ENCODE measurements around the gene GDPD3.
A peak's percentile ranks its signal among the peaks of the same experiment; 100 is the strongest.

Gene GDPD3

DNA sequence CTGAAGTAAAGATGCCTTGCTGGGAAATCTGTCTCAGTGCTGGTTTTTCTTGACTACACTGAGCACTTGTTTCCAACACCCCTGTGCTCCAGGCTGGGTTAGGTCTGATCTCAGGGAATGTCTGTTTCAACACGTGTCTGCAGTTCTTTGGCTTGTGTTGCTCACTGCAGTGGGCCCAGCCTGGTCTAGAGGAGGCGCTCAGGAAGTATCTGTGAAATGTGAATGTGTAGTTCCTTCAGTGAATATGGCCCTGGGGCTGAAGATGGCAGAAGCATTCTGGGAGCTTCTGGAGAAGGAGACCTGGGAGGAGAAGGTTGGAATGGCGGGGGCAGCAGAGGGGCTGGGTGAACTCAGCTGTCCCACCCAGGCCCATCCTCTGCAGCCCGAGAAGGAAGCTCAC is 9.2 kb downstream of the GDPD3 start:
- Histone ChIP-seq H3K9ac (no peak overlapping the region), H3K4me2 (ENCODE audit: low read length) (no peak overlapping the region), H2AFZ (no peak overlapping the region), H3K4me1 (no peaks in the 10 kb centered on the region), H3K36me3 (ENCODE audit: control insufficient read depth, insufficient read depth, low read length) (no peaks in the 10 kb centered on the region), H3K27ac (no peak overlapping the region), H3K4me3 (ENCODE audit: low read depth, low read length) (no peak overlapping the region), H3K79me2 (no peaks in the 10 kb centered on the region), H3K27me3 (ENCODE audit: control insufficient read depth, insufficient read depth, low read length) (no peaks in the 10 kb centered on the region), H3K9me3 (ENCODE audit: control insufficient read depth, low read length) (no peaks in the 10 kb centered on the region)
- TF ChIP-seq, protein P1, sequence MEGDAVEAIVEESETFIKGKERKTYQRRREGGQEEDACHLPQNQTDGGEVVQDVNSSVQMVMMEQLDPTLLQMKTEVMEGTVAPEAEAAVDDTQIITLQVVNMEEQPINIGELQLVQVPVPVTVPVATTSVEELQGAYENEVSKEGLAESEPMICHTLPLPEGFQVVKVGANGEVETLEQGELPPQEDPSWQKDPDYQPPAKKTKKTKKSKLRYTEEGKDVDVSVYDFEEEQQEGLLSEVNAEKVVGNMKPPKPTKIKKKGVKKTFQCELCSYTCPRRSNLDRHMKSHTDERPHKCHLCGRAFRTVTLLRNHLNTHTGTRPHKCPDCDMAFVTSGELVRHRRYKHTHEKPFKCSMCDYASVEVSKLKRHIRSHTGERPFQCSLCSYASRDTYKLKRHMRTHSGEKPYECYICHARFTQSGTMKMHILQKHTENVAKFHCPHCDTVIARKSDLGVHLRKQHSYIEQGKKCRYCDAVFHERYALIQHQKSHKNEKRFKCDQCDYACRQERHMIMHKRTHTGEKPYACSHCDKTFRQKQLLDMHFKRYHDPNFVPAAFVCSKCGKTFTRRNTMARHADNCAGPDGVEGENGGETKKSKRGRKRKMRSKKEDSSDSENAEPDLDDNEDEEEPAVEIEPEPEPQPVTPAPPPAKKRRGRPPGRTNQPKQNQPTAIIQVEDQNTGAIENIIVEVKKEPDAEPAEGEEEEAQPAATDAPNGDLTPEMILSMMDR (IDR thresholded peaks at IDR 0.05): no peak

DNA sequence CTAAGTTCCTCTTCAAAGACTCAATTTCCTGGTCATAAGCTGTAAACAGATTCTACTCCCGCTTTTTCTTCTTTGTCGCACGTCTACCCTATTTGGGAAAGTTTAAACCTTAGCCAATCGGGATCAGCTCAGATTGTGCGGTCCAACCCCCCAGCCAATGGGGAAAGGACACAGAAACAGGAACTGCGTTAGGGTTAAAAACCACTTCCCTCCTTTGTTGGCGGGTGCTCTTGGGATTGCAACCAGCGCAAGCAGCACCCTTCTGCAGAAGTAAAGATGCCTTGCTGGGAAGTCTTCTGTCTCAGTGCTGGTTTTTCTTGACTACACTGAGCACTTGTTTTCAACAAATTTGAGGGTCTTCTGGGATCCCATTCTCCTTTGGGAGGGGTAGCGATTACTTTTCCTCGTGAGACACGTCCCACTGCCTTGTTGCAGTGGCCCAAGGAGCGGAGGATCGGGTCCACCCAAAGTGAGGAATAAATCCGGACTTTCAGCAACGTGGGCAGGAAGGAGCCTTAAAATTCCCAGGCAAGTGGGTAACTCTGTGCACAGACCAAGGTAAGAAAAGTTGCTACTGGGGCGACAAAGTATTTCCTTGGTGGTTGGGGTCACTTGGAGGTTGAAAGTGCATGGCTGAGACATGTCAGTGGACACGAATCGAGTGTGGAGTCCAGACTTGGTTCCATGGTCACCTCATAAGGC is 16.3 kb downstream of the GDPD3 start:
- TF ChIP-seq, protein P1 (IDR thresholded peaks at IDR 0.05): no peak
- Histone ChIP-seq H3K9ac (no peak overlapping the region), H3K27me3 (ENCODE audit: control insufficient read depth, insufficient read depth, low read length) (no peaks in the 10 kb centered on the region), H3K36me3 (ENCODE audit: control insufficient read depth, insufficient read depth, low read length) (no peaks in the 10 kb centered on the region), H3K4me1 (peaks cover 11% of the 10 kb centered on the region), H3K9me3 (ENCODE audit: control insufficient read depth, low read length) (no peaks in the 10 kb centered on the region), H3K79me2 (peaks cover 4% of the 10 kb centered on the region), H2AFZ (peak overlapping the region; percentile 93), H3K27ac (peak overlapping the region; percentile 80), H3K4me2 (ENCODE audit: low read length) (peak overlapping the region; percentile 80), H3K4me3 (ENCODE audit: low read depth, low read length) (peak overlapping the region; percentile 61)

DNA sequence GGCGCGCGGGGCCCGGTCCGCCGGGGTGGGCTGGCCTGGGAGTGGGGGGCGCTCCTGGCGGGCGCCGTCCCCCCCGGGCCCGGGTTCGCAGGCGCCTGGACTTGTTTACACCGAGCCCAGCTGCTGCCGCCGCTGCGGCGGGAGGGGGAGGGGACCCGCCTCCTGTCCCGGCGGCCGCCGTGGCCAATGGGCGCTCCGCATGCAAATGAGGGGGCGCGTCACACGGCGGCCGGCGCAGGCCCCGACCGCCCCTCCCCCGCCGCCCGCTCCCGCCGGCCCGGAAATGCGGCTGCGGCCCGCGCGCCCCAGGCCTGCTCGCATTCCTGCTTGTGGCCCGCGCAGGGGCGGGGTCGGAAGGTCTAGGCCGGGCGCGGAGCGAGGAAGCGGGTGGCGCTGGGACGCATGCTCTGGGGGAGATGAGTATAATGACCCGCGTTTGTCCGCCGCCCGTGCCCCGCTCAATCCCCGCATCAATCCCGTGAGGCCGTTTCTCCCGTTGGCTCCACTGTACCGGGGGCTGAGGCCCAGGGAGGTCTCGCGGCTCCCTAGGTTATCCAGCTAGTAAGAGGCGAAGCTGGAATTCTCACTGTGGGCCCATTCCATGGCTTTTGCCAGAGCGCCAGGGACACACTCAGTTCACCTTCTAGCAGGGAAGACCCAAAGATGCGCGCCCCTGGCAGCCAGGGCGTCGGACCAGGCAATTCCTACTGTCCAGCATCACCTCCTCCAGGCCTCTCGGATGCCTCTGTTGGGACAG is 17.1 kb downstream of the GDPD3 start, which contains the start of gene YPEL3:
Gene YPEL3 (minus strand): TSS at position 109 of the 757 bp plus-strand sequence. CDS start 731 bp downstream, outside the sequence.
- TF ChIP-seq, protein P1 (IDR thresholded peaks at IDR 0.05): no peak
- Histone ChIP-seq H3K4me3 (ENCODE audit: low read depth, low read length) (peak within 1 kb of the TSS; percentile 81), H3K9ac (peak within 1 kb of the TSS; percentile 49), H3K4me2 (ENCODE audit: low read length) (peak within 1 kb of the TSS; percentile 98), H3K27ac (peak within 1 kb of the TSS; percentile 80), H3K27me3 (ENCODE audit: control insufficient read depth, insufficient read depth, low read length) (no peaks in the 10 kb centered on the region), H3K9me3 (ENCODE audit: control insufficient read depth, low read length) (no peaks in the 10 kb centered on the region), H2AFZ (peak within 1 kb of the TSS; percentile 93), H3K79me2 (peaks cover 4% of the 10 kb centered on the region), H3K36me3 (ENCODE audit: control insufficient read depth, insufficient read depth, low read length) (no peaks in the 10 kb centered on the region), H3K4me1 (peaks cover 13% of the 10 kb centered on the region)

DNA sequence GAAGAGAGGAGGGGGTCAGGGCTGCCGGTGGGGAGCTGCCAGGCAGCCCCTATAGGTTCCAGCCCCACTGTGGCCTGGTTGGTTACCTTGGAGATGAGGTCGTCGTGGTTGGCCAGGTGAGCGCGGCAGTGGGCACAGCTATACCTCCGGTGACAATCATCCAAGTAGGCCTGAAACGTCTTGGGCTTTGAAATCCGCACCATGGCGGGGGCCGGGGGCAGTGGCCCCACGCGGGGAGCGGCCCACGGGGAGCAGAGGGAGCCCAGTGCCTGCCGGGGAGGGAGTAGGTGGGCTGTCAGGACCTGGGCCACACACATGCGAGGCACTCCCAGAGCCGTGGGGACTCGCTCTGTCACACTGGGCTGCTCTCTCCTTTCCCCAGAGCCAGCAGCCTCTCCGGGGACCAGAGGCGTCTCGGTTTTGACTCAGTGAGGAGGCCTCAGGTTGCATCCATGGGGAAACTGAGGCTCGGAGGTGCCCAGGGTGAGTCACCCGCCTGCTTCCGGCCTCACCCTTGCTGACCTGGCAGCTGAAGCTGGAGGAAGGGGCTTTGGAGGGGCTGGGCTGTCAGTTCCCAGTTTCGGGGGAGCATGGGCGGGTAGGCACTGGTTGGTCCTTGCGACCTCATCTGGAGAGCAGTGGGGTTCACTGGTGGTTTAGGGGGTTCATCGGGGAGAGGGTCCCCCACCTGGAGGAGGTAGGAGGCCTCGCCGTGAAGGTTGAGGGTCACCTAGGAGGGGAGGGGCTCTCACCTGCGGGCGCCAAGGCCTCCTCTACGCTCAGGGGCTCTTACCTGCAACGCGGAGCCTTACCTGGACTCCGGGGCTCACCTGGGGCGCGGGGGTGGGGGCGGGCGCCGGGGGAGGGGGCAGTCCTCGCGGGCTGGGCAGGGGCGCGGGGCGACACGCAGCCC is 17.9 kb downstream of the GDPD3 start:
- Histone ChIP-seq H3K4me1 (peaks cover 17% of the 10 kb centered on the region), H3K79me2 (peaks cover 4% of the 10 kb centered on the region), H3K27me3 (ENCODE audit: control insufficient read depth, insufficient read depth, low read length) (no peaks in the 10 kb centered on the region), H2AFZ (peak overlapping the region; percentile 64), H3K4me3 (ENCODE audit: low read depth, low read length) (peak overlapping the region; percentile 81), H3K27ac (peak overlapping the region; percentile 57), H3K36me3 (ENCODE audit: control insufficient read depth, insufficient read depth, low read length) (no peaks in the 10 kb centered on the region), H3K4me2 (ENCODE audit: low read length) (peak overlapping the region; percentile 98), H3K9ac (peak overlapping the region; percentile 49), H3K9me3 (ENCODE audit: control insufficient read depth, low read length) (no peaks in the 10 kb centered on the region)
- TF ChIP-seq, protein P1 (IDR thresholded peaks at IDR 0.05): no peak

All from parathyroid adenoma (tissue), 2 donors.